Rectal smooth muscle tissue (tissue), 1 donor: ENCODE data around the gene NTF4.

Experiments
- H3K27ac ChIP-seq: one replicate; pipeline ENCODE4 v1.7.0; 2013; ENCODE audit warnings: low read depth, low read length, inconsistent platforms
- H3K27me3 ChIP-seq: one replicate; pipeline ENCODE4 v1.7.0; 2013; ENCODE audit warnings: low read length; ENCODE audit not compliant: control insufficient read depth, insufficient read depth
- H3K36me3 ChIP-seq: one replicate; pipeline ENCODE4 v1.7.0; 2013; ENCODE audit warnings: low read length; ENCODE audit not compliant: control insufficient read depth, insufficient read depth
- H3K4me1 ChIP-seq: one replicate; pipeline ENCODE4 v1.7.0; 2013; ENCODE audit warnings: low read length; ENCODE audit not compliant: control insufficient read depth, insufficient read depth
- H3K4me3 ChIP-seq: one replicate; pipeline ENCODE4 v1.7.0; 2013; ENCODE audit warnings: low read length
- H3K9ac ChIP-seq: one replicate; pipeline ENCODE4 v1.7.0; 2013; ENCODE audit warnings: low read length

Gene NTF4

GRCh38 chr19:49102303-49102702 lies 37.7 kb upstream of the NTF4 start:
- H3K36me3 ChIP-seq, result peaks cover 44% of the 10 kb centered on the region
- H3K27me3 ChIP-seq, result no peaks in the 10 kb centered on the region
- H3K4me3 ChIP-seq, result no peak overlapping the region
- no peaks in the 10 kb centered on the region for H3K4me1 ChIP-seq
- no peak overlapping the region for H3K9ac ChIP-seq
- H3K27ac ChIP-seq, result no peak overlapping the region

GRCh38 chr19:49101160-49101559 lies 36.5 kb upstream of the NTF4 start:
- no peak overlapping the region for H3K9ac ChIP-seq
- no peaks in the 10 kb centered on the region for H3K27me3 ChIP-seq
- H3K27ac ChIP-seq, result no peak overlapping the region
- peaks cover 44% of the 10 kb centered on the region for H3K36me3 ChIP-seq
- no peak overlapping the region for H3K4me3 ChIP-seq
- H3K4me1 ChIP-seq, result no peaks in the 10 kb centered on the region

- Histone ChIP-seq H3K27ac (no peak overlapping the region), H3K4me3 (no peak overlapping the region), H3K36me3 (peaks cover 33% of the 10 kb centered on the region), H3K9ac (no peak overlapping the region), H3K4me1 (no peaks in the 10 kb centered on the region), H3K27me3 (no peaks in the 10 kb centered on the region)
Measured at GRCh38 chr19:49098795-49099194, 34.2 kb upstream of the NTF4 start.

GRCh38 chr19:49097453-49098288 lies 33.1 kb upstream of the NTF4 start:
- H3K36me3 ChIP-seq, result peaks cover 32% of the 10 kb centered on the region
- H3K27me3 ChIP-seq, result no peaks in the 10 kb centered on the region
- H3K27ac ChIP-seq, result no peak overlapping the region
- H3K4me3 ChIP-seq, result no peak overlapping the region
- no peaks in the 10 kb centered on the region for H3K4me1 ChIP-seq
- H3K9ac ChIP-seq, result no peak overlapping the region

- no peak overlapping the region for H3K4me3 ChIP-seq
- H3K27me3 ChIP-seq, result no peaks in the 10 kb centered on the region
- H3K4me1 ChIP-seq, result no peaks in the 10 kb centered on the region
- peaks cover 37% of the 10 kb centered on the region for H3K36me3 ChIP-seq
- H3K9ac ChIP-seq, result no peak overlapping the region
- no peak overlapping the region for H3K27ac ChIP-seq
Measured at GRCh38 chr19:49094505-49095482, 30.2 kb upstream of the NTF4 start.

GRCh38 chr19:49092686-49093085 lies 28.1 kb upstream of the NTF4 start:
- Histone ChIP-seq H3K27me3 (no peaks in the 10 kb centered on the region), H3K36me3 (peaks cover 29% of the 10 kb centered on the region), H3K9ac (no peak overlapping the region), H3K4me3 (no peak overlapping the region), H3K27ac (no peak overlapping the region), H3K4me1 (no peaks in the 10 kb centered on the region)

GRCh38 chr19:49091391-49092038 lies 26.9 kb upstream of the NTF4 start:
- H3K4me3 ChIP-seq, result no peak overlapping the region
- no peak overlapping the region for H3K27ac ChIP-seq
- no peak overlapping the region for H3K9ac ChIP-seq
- no peaks in the 10 kb centered on the region for H3K27me3 ChIP-seq
- peaks cover 8% of the 10 kb centered on the region for H3K4me1 ChIP-seq
- peaks cover 35% of the 10 kb centered on the region for H3K36me3 ChIP-seq

GRCh38 chr19:49086296-49086695 lies 21.7 kb upstream of the NTF4 start:
- no peak overlapping the region for H3K27ac ChIP-seq
- peaks cover 20% of the 10 kb centered on the region for H3K36me3 ChIP-seq
- H3K4me3 ChIP-seq, result peak overlapping the region; percentile 82
- H3K27me3 ChIP-seq, result no peaks in the 10 kb centered on the region
- peaks cover 12% of the 10 kb centered on the region for H3K4me1 ChIP-seq
- H3K9ac ChIP-seq, result no peak overlapping the region

- H3K4me1 ChIP-seq, result peaks cover 12% of the 10 kb centered on the region
- peak overlapping the region; percentile 54 for H3K9ac ChIP-seq
- H3K27ac ChIP-seq, result peak overlapping the region; percentile 84
- H3K4me3 ChIP-seq, result peak overlapping the region; percentile 82
- no peaks in the 10 kb centered on the region for H3K27me3 ChIP-seq
- peaks cover 17% of the 10 kb centered on the region for H3K36me3 ChIP-seq
Measured at GRCh38 chr19:49085868-49086232, 21.2 kb upstream of the NTF4 start.

GRCh38 chr19:49085020-49085867 lies 20.6 kb upstream of the NTF4 start, which contains the start of gene SNRNP70:
Gene SNRNP70, plus strand, starts transcription at chr19:49085451. Its CDS starts 964 bp downstream, at chr19:49086415.
- peak within 1 kb of the TSS; percentile 54 for H3K9ac ChIP-seq
- peak within 1 kb of the TSS; percentile 82 for H3K4me3 ChIP-seq
- H3K36me3 ChIP-seq, result peaks cover 11% of the 10 kb centered on the region
- H3K27ac ChIP-seq, result peak within 1 kb of the TSS; percentile 84
- no peaks in the 10 kb centered on the region for H3K27me3 ChIP-seq
- peaks cover 12% of the 10 kb centered on the region for H3K4me1 ChIP-seq

GRCh38 chr19:49084206-49085019 lies 19.8 kb upstream of the NTF4 start:
- Histone ChIP-seq H3K27me3 (no peaks in the 10 kb centered on the region), H3K9ac (no peak overlapping the region), H3K4me3 (peak overlapping the region; percentile 82), H3K4me1 (peaks cover 12% of the 10 kb centered on the region), H3K27ac (peak overlapping the region; percentile 84), H3K36me3 (peaks cover 9% of the 10 kb centered on the region)
